Omental fat pad (tissue), 4 donors: ENCODE data around the gene FNIP2. TPM values are rescaled to one million over a fixed set of nuclear protein-coding genes. Genes with fewer than 3 reads are reported as not detected.

Experiments used
- ATAC-seq: fragments of 150-250 bp; one replicate; pipeline ENCODE4 v1.9.1; 2016; ENCODE audit warnings: mild to moderate bottlenecking, moderate library complexity; ENCODE audit not compliant: low FRiP score
- DNase-seq: peaks from one replicate; pipeline ENCODE4 v3.0.0-alpha.2; 2019; ENCODE audit warnings: low spot score
- CTCF ChIP-seq, 3 donors: fragments of 450-650 bp; IDR thresholded peaks; one replicate each; pipeline ENCODE4 v1.5.1; 2016 to 2017; ENCODE audit warnings: antibody characterized with exemption in 3 of 3, mild to moderate bottlenecking in 3 of 3, moderate library complexity in 2 of 3
- total RNA-seq, 4 donors: library from RNA; depleted of rRNA; stranded (reverse); fragments of >200 nt; gene quantifications; one replicate each; pipeline ENCODE4 v1.1.0, GENCODE V29; 2016

The FNIP2 gene
- total RNA-seq, 4 donors from 2014 or later = 56.4 to 125 (median 73.4) TPM

- ATAC-seq (no peak), DNase-seq (no peak)
- no peak for TF ChIP-seq CTCF (IDR thresholded peaks at IDR 0.05)
These were observed 49.8 kb downstream of the FNIP2 start for GRCh38 chr4:158818560-158819140.

GRCh38 chr4:158819942-158820786, 51.3 kb downstream of the FNIP2 start:
- no peak for DNase-seq
- no peak for ATAC-seq
- no peak for TF ChIP-seq CTCF (IDR thresholded peaks at IDR 0.05)

GRCh38 chr4:158821228-158821971, 52.6 kb downstream of the FNIP2 start:
- ATAC-seq (no peak), DNase-seq (no peak)

GRCh38 chr4:158822348-158822747, 53.5 kb downstream of the FNIP2 start:
- no peak for ATAC-seq
- DNase-seq = no peak

More at GRCh38 chr4:158821228-158821971, 52.6 kb downstream of the FNIP2 start:
- no peak for TF ChIP-seq CTCF (IDR thresholded peaks at IDR 0.05)

GRCh38 chr4:158823461-158823873, 54.6 kb downstream of the FNIP2 start:
- ATAC-seq = no peak
- TF ChIP-seq CTCF (IDR thresholded peaks at IDR 0.05) = no peak
- DNase-seq = no peak

More at GRCh38 chr4:158822348-158822747, 53.5 kb downstream of the FNIP2 start:
- TF ChIP-seq CTCF (IDR thresholded peaks at IDR 0.05) = no peak

- ATAC-seq (peak; percentile 58), DNase-seq (no peak)
- TF ChIP-seq CTCF (IDR thresholded peaks at IDR 0.05) = no peak
These were observed 55.8 kb downstream of the FNIP2 start for GRCh38 chr4:158824425-158825274.
